Right lung (tissue), 5 donors: ENCODE data around the gene APLP2. TPM values are rescaled to one million over a fixed set of nuclear protein-coding genes. Genes with fewer than 3 reads are reported as not detected.

Source experiments
- DNase-seq, 2 donors: peaks; one replicate each; pipeline ENCODE4 v3.0.0-alpha.2; 2013
- polyA plus RNA-seq, 5 donors: library from polyadenylated mRNA; unstranded; fragments of 120-200 nt; gene quantifications; one replicate each; pipeline versions ENCODE4 v1.2.1 to v1.2.3, GENCODE V29; 2013; ENCODE audit warnings: inconsistent platforms in 1 of 5, low replicate concordance in 1 of 5; ENCODE audit not compliant: insufficient read length in 5 of 5, insufficient read depth in 1 of 5

Gene APLP2
- polyA plus RNA-seq, 5 donors, result 424 to 539 (median 490) TPM

GRCh38 chr11:130141561-130142341 is 72.1 kb downstream of the APLP2 start:
- DNase-seq, result no peak

- no peak for DNase-seq
Measured at GRCh38 chr11:130144141-130144540, 74.4 kb downstream of the APLP2 start.

GRCh38 chr11:130144861-130145281 is 75.2 kb downstream of the APLP2 start:
- no peak for DNase-seq

GRCh38 chr11:130145311-130145812 is 75.7 kb downstream of the APLP2 start:
- DNase-seq, result no peak

GRCh38 chr11:130145975-130146776 is 76.5 kb downstream of the APLP2 start:
- no peak for DNase-seq

GRCh38 chr11:130146796-130147195 is 77.1 kb downstream of the APLP2 start:
- DNase-seq, result no peak

GRCh38 chr11:130148796-130149326 is 79.2 kb downstream of the APLP2 start:
- no peak for DNase-seq

GRCh38 chr11:130150790-130151189 is 81.1 kb downstream of the APLP2 start:
- DNase-seq, result no peak

- DNase-seq, result no peak
Measured at GRCh38 chr11:130151196-130151595, 81.5 kb downstream of the APLP2 start.

GRCh38 chr11:130156108-130157022 is 86.7 kb downstream of the APLP2 start:
- DNase-seq, result no peak

- no peak for DNase-seq
Measured at GRCh38 chr11:130157101-130157500, 87.4 kb downstream of the APLP2 start.

- DNase-seq, result no peak
Measured at GRCh38 chr11:130157840-130158239, 88.1 kb downstream of the APLP2 start.

- no peak for DNase-seq
Measured at GRCh38 chr11:130159139-130159538, 89.4 kb downstream of the APLP2 start.

GRCh38 chr11:130159657-130160497 is 90.2 kb downstream of the APLP2 start, which contains the start of gene ST14:
TSS of gene ST14 (plus strand) at chr11:130159782. CDS start at chr11:130159980, 198 bp downstream.
- DNase-seq, result no peak

GRCh38 chr11:130160498-130161155 is 90.9 kb downstream of the APLP2 start:
- no peak for DNase-seq

GRCh38 chr11:130161441-130162145 is 91.9 kb downstream of the APLP2 start:
- DNase-seq, result no peak

- peak in 1 of 2 donors; percentile 51 for DNase-seq
Measured at GRCh38 chr11:130162733-130163132, 93.0 kb downstream of the APLP2 start.

GRCh38 chr11:130163346-130164220 is 93.9 kb downstream of the APLP2 start:
- DNase-seq, result no peak
